Astrocyte (in vitro differentiated cells and primary cell): ENCODE data around the gene PPP2R3B. TPM values are rescaled to one million over a fixed set of nuclear protein-coding genes. Genes with fewer than 3 reads are reported as not detected.

ENCODE experiments used
- DNase-seq: peaks from one replicate; pipeline ENCODE4 v3.0.0-alpha.2; 2010; ENCODE audit warnings: low read depth
- FAIRE-seq: peaks from 2 replicates; lab custom pipeline; 2011; peaks lifted over from hg19 to GRCh38; lab: Jason Lieb, UNC
- H2AFZ ChIP-seq: 2 replicates; pipeline ENCODE4 v1.6.0; 2012; ENCODE audit warnings: low read depth, low read length, inconsistent platforms
- H3K27ac ChIP-seq: 2 replicates; pipeline ENCODE4 v1.5.1; 2011; ENCODE audit warnings: low read depth, low read length, inconsistent platforms
- H3K27me3 ChIP-seq: 2 replicates; pipeline ENCODE4 v1.6.0; 2011; ENCODE audit warnings: low read length, inconsistent platforms; ENCODE audit not compliant: insufficient read depth
- H3K36me3 ChIP-seq: 2 replicates; pipeline ENCODE4 v1.5.1; 2011; ENCODE audit warnings: low read length, inconsistent platforms; ENCODE audit not compliant: insufficient read depth
- H3K4me1 ChIP-seq: 2 replicates; pipeline ENCODE4 v1.5.1; 2011; ENCODE audit warnings: low read length, inconsistent platforms; ENCODE audit not compliant: insufficient read depth
- H3K4me2 ChIP-seq: 2 replicates; pipeline ENCODE4 v1.6.0; 2012; ENCODE audit warnings: low read length, inconsistent platforms
- H3K4me3 ChIP-seq: 2 replicates; pipeline ENCODE4 v1.5.1; 2011; ENCODE audit warnings: low read depth, mild to moderate bottlenecking, low read length, inconsistent platforms; ENCODE audit not compliant: insufficient read depth
- H3K79me2 ChIP-seq: 2 replicates; pipeline ENCODE4 v1.6.0; 2012; ENCODE audit warnings: mild to moderate bottlenecking, low read length, inconsistent platforms; ENCODE audit not compliant: insufficient read depth
- H3K9ac ChIP-seq: 2 replicates; pipeline ENCODE4 v1.6.0; 2012; ENCODE audit warnings: mild to moderate bottlenecking, low read length, inconsistent platforms
- H3K9me3 ChIP-seq: 2 replicates; pipeline ENCODE4 v1.5.1; 2012; ENCODE audit warnings: low read depth, mild to moderate bottlenecking, low read length, inconsistent platforms; ENCODE audit not compliant: insufficient read depth
- H4K20me1 ChIP-seq: 2 replicates; pipeline ENCODE4 v1.6.0; 2012; ENCODE audit warnings: low read length, inconsistent platforms; ENCODE audit not compliant: insufficient read depth
- H3K27ac Mint-ChIP-seq: one replicate; pipeline ENCODE4 v1.8.0; 2021; ENCODE audit warnings: mild to moderate bottlenecking, mixed read lengths; ENCODE audit not compliant: unreplicated experiment
- H3K27me3 Mint-ChIP-seq: one replicate; pipeline ENCODE4 v1.8.0; 2021; ENCODE audit warnings: low read depth, mixed read lengths; ENCODE audit not compliant: unreplicated experiment
- H3K36me3 Mint-ChIP-seq: one replicate; pipeline ENCODE4 v1.8.0; 2021; ENCODE audit warnings: low read depth, mixed read lengths; ENCODE audit not compliant: unreplicated experiment
- H3K4me1 Mint-ChIP-seq: one replicate; pipeline ENCODE4 v1.8.0; 2021; ENCODE audit warnings: low read depth, mixed read lengths; ENCODE audit not compliant: unreplicated experiment
- H3K4me3 Mint-ChIP-seq: one replicate; pipeline ENCODE4 v1.8.0; 2021; ENCODE audit warnings: mild to moderate bottlenecking, moderate library complexity, mixed read lengths; ENCODE audit not compliant: unreplicated experiment
- H3K9me3 Mint-ChIP-seq: one replicate; pipeline ENCODE4 v1.8.0; 2021; ENCODE audit warnings: mild to moderate bottlenecking, mixed read lengths; ENCODE audit not compliant: unreplicated experiment
- EZH2 ChIP-seq: IDR thresholded peaks from 2 replicates; pipeline ENCODE4 v1.6.1; 2012; ENCODE audit warnings: mild to moderate bottlenecking, low read length, inconsistent platforms; ENCODE audit not compliant: insufficient read depth
- total RNA-seq: library from RNA; stranded (reverse); gene quantifications from 2 replicates; pipeline ENCODE4 v1.2.1, GENCODE V29; 2021
- TF ChIP-seq, protein P1 (sequence below): IDR thresholded peaks from 2 replicates; pipeline ENCODE4 v1.5.1; 2011; ENCODE audit warnings: low read depth, mild to moderate bottlenecking, inconsistent platforms, low read length, moderate library complexity; ENCODE audit not compliant: insufficient read depth

PPP2R3B gene
- total RNA-seq, 1 donor from 2014 or later: 44.7 TPM

DNA sequence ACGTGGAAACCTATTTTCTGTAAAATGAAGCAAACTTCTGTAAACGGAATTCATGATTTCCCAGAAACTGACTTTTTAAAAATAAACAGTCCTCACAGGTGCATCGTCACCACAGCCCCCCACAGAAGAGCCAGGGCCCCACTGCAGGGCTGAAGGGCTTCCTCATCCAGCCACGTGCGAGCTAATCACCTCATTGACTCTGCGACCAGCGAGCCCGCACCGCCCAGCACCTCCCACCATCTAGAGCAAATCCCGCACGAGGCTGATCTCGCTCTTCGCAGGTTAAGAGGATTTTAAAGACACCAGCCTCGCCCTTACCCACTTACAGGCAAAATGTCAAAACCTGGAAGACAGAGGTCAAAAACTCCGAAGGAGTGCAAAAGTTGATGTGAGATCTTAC is 14.8 kb downstream of the PPP2R3B start:
- H3K4me1 ChIP-seq: peaks cover 18% of the 10 kb centered on the region
- no peak overlapping the region for H3K9ac ChIP-seq
- peaks cover 18% of the 10 kb centered on the region for H3K79me2 ChIP-seq
- Mint-ChIP-seq H3K4me1 (peaks cover 22% of the 10 kb centered on the region), H3K4me3 (peak overlapping the region; percentile 80), H3K27ac (no peak overlapping the region), H3K36me3 (no peaks in the 10 kb centered on the region), H3K9me3 (no peaks in the 10 kb centered on the region), H3K27me3 (no peaks in the 10 kb centered on the region)
- no peaks in the 10 kb centered on the region for H3K9me3 ChIP-seq
- TF ChIP-seq EZH2: no peak
- TF ChIP-seq, protein P1, sequence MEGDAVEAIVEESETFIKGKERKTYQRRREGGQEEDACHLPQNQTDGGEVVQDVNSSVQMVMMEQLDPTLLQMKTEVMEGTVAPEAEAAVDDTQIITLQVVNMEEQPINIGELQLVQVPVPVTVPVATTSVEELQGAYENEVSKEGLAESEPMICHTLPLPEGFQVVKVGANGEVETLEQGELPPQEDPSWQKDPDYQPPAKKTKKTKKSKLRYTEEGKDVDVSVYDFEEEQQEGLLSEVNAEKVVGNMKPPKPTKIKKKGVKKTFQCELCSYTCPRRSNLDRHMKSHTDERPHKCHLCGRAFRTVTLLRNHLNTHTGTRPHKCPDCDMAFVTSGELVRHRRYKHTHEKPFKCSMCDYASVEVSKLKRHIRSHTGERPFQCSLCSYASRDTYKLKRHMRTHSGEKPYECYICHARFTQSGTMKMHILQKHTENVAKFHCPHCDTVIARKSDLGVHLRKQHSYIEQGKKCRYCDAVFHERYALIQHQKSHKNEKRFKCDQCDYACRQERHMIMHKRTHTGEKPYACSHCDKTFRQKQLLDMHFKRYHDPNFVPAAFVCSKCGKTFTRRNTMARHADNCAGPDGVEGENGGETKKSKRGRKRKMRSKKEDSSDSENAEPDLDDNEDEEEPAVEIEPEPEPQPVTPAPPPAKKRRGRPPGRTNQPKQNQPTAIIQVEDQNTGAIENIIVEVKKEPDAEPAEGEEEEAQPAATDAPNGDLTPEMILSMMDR: no peak
- H3K4me2 ChIP-seq: no peak overlapping the region
- H3K4me3 ChIP-seq: no peak overlapping the region
- peaks cover 23% of the 10 kb centered on the region for H4K20me1 ChIP-seq
- FAIRE-seq (no peak), DNase-seq (no peak)
- no peak overlapping the region for H2AFZ ChIP-seq
- H3K36me3 ChIP-seq: no peaks in the 10 kb centered on the region
- H3K27me3 ChIP-seq: peaks cover 10% of the 10 kb centered on the region
- H3K27ac ChIP-seq: no peak overlapping the region

GRCh38 chrX:370963-371745 is 15.6 kb downstream of the PPP2R3B start:
- DNase-seq: no peak
- H2AFZ ChIP-seq: no peak overlapping the region
- H3K36me3 Mint-ChIP-seq: no peaks in the 10 kb centered on the region
- peaks cover 10% of the 10 kb centered on the region for H3K27me3 ChIP-seq
- H3K4me2 ChIP-seq: no peak overlapping the region
- H3K9me3 Mint-ChIP-seq: no peaks in the 10 kb centered on the region
- peaks cover 18% of the 10 kb centered on the region for H3K4me1 ChIP-seq
- H3K79me2 ChIP-seq: peaks cover 18% of the 10 kb centered on the region
- no peak for FAIRE-seq
- no peak overlapping the region for H3K27ac ChIP-seq
- no peak overlapping the region for H3K4me3 Mint-ChIP-seq
- no peaks in the 10 kb centered on the region for H3K9me3 ChIP-seq
- TF ChIP-seq EZH2: no peak
- TF ChIP-seq, protein P1: no peak
- H3K27ac Mint-ChIP-seq: no peak overlapping the region
- no peaks in the 10 kb centered on the region for H3K36me3 ChIP-seq
- peaks cover 22% of the 10 kb centered on the region for H3K4me1 Mint-ChIP-seq
- peaks cover 23% of the 10 kb centered on the region for H4K20me1 ChIP-seq
- H3K9ac ChIP-seq: no peak overlapping the region
- H3K4me3 ChIP-seq: no peak overlapping the region
- H3K27me3 Mint-ChIP-seq: no peaks in the 10 kb centered on the region
